Stimulated activated effector memory CD8-positive, alpha-beta T cell treated with anti-CD3 and anti-CD28 coated beads, Interleukin-12 subunit alpha, Interleukin-12 subunit beta, amount 100 ng/mL, for 72 hours (primary cell): ENCODE measurements around the gene B4GALT5.
"Not testable (repeated sequence)": the region's sequence is repeated elsewhere in the genome, so short reads cannot be mapped to it uniquely, and the experiment has no call there.

ENCODE experiments used
- ATAC-seq: fragments of 150-1000 bp; cut with Tn5 transposase; 2 replicates; pipeline ENCODE4 v1.10.0; 2021
- DNase-seq, 2 donors: peaks; one replicate each; pipeline ENCODE4 v3.0.0; 2021 to 2022; ENCODE audit warnings: low spot score in 2 of 2
- H3K27ac Mint-ChIP-seq: one replicate; pipeline ENCODE4 v1.8.0; 2022; ENCODE audit warnings: mild to moderate bottlenecking, mixed read lengths
- H3K36me3 Mint-ChIP-seq: one replicate; pipeline ENCODE4 v1.8.0; 2022; ENCODE audit warnings: mild to moderate bottlenecking, mixed read lengths
- H3K4me1 Mint-ChIP-seq: one replicate; pipeline ENCODE4 v1.8.0; 2022; ENCODE audit warnings: mixed read lengths
- H3K4me3 Mint-ChIP-seq: one replicate; pipeline ENCODE4 v1.8.0; 2022; ENCODE audit warnings: mild to moderate bottlenecking, mixed read lengths
- H3K9me3 Mint-ChIP-seq: one replicate; pipeline ENCODE4 v1.8.0; 2022; ENCODE audit warnings: mixed read lengths

B4GALT5 gene

DNA sequence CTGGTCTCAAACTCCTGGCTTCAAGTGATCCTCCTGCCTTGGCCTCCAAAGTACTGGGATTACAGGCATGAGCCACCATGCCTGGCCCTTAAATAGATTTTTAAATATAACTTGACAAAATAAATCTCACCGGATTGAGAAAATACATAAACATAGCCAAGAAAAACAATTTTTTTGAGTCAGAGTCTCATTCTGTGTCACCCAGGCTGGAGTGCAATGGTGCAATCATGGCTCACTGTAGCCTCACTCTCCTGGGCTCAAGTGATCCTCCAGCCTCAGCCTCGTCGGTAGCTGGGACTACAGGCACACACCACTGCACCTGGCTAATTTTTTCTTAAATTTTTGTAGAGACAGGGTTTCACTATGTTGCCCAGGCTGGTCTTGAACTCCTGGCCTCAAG, 85.4 kb downstream of the B4GALT5 start:
- not testable (repeated sequence) for H3K27ac Mint-ChIP-seq, ATAC-seq, H3K4me3 Mint-ChIP-seq, DNase-seq, H3K9me3 Mint-ChIP-seq
- H3K36me3 Mint-ChIP-seq = peaks cover 26% of the 10 kb centered on the region
- H3K4me1 Mint-ChIP-seq = peaks cover 23% of the 10 kb centered on the region

DNA sequence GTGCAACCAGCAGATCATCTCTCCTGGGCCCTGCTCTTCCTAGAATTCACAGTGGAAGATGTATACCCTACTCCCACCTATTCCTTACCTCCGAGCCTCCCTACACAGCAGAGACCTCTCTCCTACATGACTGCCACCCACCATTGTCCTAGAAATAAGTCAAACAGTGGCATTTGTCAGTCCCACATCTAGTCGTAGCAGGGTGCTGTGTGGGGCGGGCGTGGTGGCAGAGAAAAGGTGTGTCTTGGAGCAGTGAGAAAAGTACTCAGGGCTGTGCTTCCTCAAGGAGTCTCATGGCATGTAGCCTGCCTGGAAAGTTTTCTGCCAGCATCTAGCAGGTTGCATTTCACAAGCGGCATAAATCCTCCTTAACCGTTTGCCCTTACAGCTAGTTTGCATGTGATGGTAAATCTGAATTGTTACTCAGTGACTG, 86.3 kb downstream of the B4GALT5 start:
- no peak overlapping the region for H3K27ac Mint-ChIP-seq
- H3K4me1 Mint-ChIP-seq = peaks cover 21% of the 10 kb centered on the region
- no peaks in the 10 kb centered on the region for H3K9me3 Mint-ChIP-seq
- no peak overlapping the region for H3K4me3 Mint-ChIP-seq
- H3K36me3 Mint-ChIP-seq = peaks cover 16% of the 10 kb centered on the region
- DNase-seq (no peak), ATAC-seq (no peak)

DNA sequence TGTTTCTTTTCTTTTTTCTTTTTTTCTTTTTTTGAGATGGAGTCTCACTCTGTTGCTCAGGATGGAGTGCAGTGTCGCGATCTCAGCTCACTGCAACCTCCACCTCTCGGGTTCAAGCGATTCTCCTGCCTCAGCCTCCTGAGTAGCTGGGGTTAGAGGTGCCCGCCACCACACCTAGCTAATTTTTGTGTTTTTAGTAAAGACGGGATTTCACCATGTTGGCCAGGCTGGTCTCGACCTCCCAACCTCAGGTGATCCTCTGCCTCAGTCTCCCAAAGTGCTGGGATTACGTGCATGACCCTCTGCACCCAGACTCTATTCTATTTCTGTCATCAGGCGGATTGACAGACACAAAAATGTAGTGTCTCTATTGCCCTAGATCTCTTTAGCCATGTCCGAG, 88.7 kb downstream of the B4GALT5 start:
- not testable (repeated sequence) for ATAC-seq, H3K36me3 Mint-ChIP-seq, H3K4me3 Mint-ChIP-seq, H3K4me1 Mint-ChIP-seq, H3K27ac Mint-ChIP-seq, H3K9me3 Mint-ChIP-seq, DNase-seq

DNA sequence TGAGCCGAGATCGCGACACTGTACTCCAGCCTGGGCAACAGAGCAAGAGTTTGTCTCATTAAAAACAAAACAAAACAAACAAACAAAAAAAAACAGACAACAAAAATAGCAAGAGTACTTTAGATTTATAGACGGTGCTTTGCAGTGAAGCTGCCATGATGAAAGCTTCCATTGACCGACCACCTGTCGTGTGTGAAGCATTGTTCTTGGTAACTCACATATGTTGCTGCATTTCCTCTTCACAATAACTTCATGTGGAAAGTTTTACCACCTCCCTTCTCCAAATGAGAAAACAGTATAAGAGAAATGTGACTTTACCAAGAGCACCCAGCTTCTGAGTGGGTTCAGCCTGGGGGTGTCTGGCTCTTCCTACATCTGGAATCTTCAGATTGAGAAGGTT, 89.4 kb downstream of the B4GALT5 start:
- H3K4me3 Mint-ChIP-seq = no peak overlapping the region
- H3K36me3 Mint-ChIP-seq = no peaks in the 10 kb centered on the region
- no peak overlapping the region for H3K27ac Mint-ChIP-seq
- DNase-seq (no peak), ATAC-seq (no peak)
- H3K9me3 Mint-ChIP-seq = peaks cover 7% of the 10 kb centered on the region
- peaks cover 8% of the 10 kb centered on the region for H3K4me1 Mint-ChIP-seq

DNA sequence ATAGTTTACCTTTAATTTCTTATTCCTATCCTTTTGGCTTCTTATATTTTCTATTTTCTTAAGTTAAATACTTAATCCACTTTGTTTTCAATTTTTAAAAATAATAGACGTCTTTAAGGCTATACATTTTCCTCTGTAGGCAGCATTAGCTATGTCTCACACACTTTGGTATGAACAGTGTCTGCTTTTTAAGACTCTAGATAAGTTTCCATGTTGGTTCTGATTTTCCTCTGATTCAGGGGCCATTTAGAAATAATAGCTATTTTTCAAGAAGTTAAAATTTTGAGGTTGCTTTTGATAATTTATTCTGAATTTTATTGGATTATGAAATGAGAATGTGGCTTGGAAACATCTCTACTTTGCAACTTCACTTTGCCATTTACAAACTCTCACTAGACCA, 91.4 kb downstream of the B4GALT5 start:
- Mint-ChIP-seq H3K36me3 (no peaks in the 10 kb centered on the region), H3K4me3 (no peak overlapping the region), H3K4me1 (peaks cover 8% of the 10 kb centered on the region), H3K27ac (no peak overlapping the region), H3K9me3 (peaks cover 7% of the 10 kb centered on the region)
- no peak for ATAC-seq
- DNase-seq = no peak

DNA sequence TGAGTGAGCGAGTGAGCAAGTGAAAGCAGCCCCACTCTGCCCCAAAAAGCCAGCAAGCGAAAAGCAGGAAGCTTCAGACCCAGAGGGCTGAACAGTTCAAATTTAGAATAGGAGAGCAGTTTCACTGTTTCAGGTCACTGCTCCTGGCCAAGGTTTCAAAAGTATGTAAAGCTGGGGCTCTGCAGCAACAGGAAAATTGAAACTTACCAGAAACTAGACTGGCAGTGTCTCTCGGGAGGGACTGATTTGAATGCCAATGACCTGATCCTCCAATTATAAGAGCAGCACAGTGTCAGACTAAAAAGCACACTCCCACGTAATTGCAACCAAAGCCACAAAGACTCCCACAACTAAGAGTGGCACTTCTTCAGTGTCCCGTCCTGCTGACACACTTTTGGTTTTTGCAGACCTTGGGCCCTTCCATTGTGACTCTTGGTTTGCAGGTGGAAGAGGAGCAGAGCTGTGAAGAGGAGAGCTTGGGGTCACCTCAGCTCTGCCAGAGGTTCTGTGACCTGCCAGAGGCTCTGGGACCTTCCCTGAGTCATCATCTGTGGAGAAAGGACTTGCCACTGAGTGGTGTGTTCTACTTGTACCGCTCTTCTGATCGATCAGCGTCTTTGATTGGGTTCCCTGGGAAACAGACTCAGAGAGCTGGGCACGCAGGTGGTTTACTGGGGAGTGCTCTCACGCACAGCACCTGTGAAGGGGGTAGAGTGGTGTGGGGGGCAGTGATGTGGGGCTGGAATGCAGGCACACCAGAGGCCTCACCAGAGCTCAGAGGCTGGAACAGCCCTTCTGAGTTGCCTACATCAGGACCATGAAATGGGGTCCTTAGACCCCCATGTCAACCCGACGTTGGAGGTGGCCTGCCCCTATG, 93.1 kb downstream of the B4GALT5 start:
- peak; percentile 20 to 73 for DNase-seq

DNA sequence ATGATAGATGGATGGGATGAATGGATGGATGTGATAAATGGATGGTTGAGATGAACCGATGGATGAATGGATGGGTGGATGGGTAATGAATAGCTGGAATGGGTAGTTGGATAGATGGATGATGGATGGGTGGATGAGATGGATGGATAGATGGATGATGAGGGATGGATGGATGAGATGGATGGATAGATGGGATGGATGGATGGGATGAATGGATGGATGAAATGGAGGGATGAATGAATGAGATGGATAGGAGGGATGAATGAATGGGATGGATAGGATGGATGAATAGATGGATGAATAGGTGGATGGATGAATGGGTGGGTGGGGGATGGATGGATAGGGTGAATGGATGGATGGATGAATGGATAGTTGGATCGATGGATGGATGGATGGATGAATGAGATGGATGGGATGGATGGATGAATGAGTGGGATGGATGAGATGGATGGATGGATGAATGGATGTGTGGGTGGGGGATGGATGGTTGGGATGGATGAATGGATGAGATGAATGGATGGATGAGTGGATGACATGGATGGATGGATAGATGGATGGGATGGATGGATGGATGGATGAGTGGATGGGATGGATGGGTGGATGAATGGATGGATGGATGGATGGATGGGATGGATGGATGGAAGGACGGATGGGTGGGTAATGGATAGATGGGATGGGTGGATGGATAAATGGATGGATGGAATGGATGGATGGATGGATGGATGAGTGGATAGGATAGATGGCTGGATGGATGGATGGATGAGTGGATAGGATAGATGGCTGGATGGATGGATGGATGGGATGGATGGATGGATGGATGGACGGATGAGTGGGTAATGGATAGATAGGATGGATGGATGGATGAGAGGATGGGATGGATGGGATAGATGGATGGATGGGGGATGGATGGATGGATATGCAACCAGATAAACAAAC, 94.3 kb downstream of the B4GALT5 start:
- peaks cover 7% of the 10 kb centered on the region for H3K9me3 Mint-ChIP-seq
- H3K4me3 Mint-ChIP-seq = no peak overlapping the region
- no peak overlapping the region for H3K27ac Mint-ChIP-seq

More for the DNA sequence above, 93.1 kb downstream of the B4GALT5 start:
- H3K4me1 Mint-ChIP-seq = peaks cover 3% of the 10 kb centered on the region
- ATAC-seq = peak; percentile 94
- H3K36me3 Mint-ChIP-seq = no peaks in the 10 kb centered on the region
- H3K27ac Mint-ChIP-seq = no peak overlapping the region
- peaks cover 7% of the 10 kb centered on the region for H3K9me3 Mint-ChIP-seq
- no peak overlapping the region for H3K4me3 Mint-ChIP-seq

DNA sequence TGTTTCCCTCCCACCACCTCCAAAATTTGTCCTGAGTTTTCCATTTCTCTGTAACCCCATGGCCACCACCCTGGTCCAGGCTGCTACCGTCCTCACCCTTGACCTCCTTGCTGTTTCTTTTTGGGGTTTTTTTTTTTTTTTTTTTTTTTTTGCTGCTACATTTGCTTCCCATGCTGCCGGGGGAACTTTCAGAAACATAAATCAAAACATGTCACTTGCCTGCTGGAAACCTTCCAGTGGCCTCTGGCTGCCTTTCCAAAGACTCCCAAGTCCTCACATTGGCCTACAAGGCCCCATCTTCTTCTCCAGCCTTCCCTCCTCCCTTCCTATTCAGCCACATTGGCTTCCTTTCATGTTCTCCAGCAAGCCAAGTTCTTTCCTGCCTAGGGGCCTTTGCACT, 95.4 kb downstream of the B4GALT5 start:
- Mint-ChIP-seq H3K27ac (no peak overlapping the region), H3K4me3 (no peak overlapping the region), H3K4me1 (no peaks in the 10 kb centered on the region), H3K9me3 (peaks cover 7% of the 10 kb centered on the region), H3K36me3 (no peaks in the 10 kb centered on the region)
- DNase-seq (no peak), ATAC-seq (no peak)

More for the DNA sequence above, 94.3 kb downstream of the B4GALT5 start:
- H3K4me1 Mint-ChIP-seq = no peaks in the 10 kb centered on the region
- ATAC-seq (no peak), DNase-seq (no peak)
- H3K36me3 Mint-ChIP-seq = no peaks in the 10 kb centered on the region

DNA sequence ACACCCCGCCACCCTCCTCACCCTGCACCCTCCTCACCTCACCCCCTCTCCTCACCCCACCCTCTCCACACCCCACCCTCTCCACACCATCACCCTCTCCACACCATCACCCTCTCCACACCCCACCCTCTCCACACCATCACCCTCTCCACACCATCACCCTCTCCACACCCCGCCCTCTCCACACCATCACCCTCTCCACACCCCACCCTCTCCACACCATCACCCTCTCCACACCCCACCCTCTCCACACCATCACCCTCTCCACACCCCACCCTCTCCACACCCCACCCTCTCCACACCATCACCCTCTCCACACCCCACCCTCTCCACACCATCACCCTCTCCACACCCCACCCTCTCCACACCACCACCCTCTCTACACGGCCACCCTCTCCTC, 96.3 kb downstream of the B4GALT5 start:
- DNase-seq, H3K27ac Mint-ChIP-seq, H3K4me3 Mint-ChIP-seq, H3K36me3 Mint-ChIP-seq, ATAC-seq, H3K4me1 Mint-ChIP-seq, H3K9me3 Mint-ChIP-seq: not testable (repeated sequence)

DNA sequence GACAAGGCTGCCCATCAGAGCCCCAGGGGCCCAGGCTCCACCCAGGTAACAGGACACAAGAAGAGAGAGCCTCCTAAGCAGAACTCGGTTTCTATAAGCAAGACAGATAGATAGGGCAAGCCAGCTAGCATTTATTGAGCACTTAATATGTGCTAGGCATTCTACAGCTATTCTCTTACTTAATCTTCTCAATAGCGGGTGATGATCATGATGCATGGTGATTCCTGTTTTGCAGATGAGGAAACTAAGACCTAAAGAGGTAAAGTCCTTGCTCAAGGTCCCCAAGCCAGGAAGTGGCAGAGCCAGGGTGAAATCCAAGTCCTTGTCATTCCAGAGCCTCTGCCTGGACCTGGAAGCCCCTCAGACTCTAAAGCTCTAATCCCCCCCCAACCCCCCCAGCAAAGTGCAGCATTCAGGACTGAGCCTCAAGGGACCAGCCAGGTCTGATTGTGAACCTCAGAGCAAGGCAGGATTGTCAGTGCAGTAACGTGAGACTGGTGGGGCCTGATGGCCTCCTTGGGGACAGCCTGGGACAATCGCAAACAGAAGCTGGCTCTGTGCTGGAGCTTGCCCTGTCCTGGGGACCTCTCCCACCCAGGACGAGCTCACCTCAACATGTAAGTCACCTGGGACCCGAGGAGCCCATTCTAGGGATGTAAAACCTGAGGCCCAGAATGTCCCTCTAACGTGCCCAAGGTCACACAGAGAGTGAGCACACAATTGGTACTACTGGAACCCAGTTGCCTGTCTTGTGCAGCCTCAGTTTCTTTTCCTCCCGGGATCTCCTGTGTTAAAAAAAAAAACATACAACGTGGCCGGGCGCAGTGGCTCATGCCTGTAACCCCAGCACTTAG, 97.3 kb downstream of the B4GALT5 start:
- H3K9me3 Mint-ChIP-seq = no peaks in the 10 kb centered on the region
- H3K4me3 Mint-ChIP-seq = no peak overlapping the region
- no peak overlapping the region for H3K27ac Mint-ChIP-seq
- no peak for DNase-seq
- no peak for ATAC-seq
- H3K36me3 Mint-ChIP-seq = no peaks in the 10 kb centered on the region
- no peaks in the 10 kb centered on the region for H3K4me1 Mint-ChIP-seq

DNA sequence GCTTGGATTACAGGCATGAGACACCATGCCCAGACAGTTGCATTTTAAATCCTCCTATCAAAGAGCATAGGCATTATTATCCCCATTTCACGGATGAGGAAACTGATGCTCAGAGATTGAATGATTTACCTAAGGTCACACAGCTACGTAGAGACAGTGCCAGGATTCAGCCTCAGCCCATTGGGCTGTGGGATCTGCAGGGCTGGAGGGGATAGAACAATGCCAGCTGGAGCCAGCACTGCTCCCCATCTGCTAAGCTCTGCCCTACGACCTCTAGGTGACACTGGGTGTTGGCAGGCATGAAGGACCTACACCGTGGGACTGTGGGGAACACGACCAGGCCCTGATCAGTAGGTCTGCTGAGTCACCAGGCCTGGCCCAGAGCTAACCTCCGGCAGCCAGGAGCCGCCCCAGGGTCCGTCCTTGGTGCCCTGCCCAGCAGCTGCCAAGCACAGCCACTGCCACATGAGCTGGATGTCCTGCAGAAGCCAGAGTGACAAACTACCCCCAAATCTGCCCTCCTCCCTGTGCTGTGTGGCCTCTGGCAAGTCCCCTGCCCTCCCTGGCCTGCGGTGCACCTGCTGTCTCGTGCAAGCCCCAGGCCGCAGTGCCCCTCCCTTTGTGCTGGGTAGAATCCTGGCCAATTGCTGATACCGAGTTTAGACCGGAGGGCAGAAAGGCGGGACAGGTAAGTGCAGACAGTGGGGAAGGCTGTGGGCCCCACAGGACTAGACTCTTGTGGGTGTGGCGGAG, 98.1 kb downstream of the B4GALT5 start:
- H3K4me1 Mint-ChIP-seq = peaks cover 7% of the 10 kb centered on the region
- peaks cover 4% of the 10 kb centered on the region for H3K36me3 Mint-ChIP-seq
- H3K27ac Mint-ChIP-seq = no peak overlapping the region
- H3K9me3 Mint-ChIP-seq = no peaks in the 10 kb centered on the region
- H3K4me3 Mint-ChIP-seq = no peak overlapping the region
- no peak for DNase-seq
- ATAC-seq = no peak

DNA sequence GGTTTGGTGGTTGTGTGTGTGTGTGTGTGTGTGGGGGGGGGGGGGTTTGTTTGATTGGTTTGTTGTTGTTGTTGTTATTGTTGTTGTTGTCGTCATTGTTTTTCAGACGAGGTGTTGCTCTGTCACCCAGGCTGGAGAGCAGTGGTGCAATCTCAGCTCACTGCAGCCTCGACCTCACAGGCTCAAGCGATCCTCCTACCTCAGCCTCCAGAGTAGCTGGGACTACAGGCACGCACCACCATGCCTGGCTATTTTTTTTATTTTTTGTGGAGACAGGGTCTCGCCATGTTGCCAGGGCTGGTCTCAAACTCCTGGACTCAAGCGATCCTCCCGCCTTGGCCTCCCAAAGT, 98.7 kb downstream of the B4GALT5 start:
- not testable (repeated sequence) for H3K4me3 Mint-ChIP-seq, H3K36me3 Mint-ChIP-seq, H3K27ac Mint-ChIP-seq, DNase-seq, ATAC-seq, H3K9me3 Mint-ChIP-seq
- H3K4me1 Mint-ChIP-seq = peaks cover 10% of the 10 kb centered on the region

DNA sequence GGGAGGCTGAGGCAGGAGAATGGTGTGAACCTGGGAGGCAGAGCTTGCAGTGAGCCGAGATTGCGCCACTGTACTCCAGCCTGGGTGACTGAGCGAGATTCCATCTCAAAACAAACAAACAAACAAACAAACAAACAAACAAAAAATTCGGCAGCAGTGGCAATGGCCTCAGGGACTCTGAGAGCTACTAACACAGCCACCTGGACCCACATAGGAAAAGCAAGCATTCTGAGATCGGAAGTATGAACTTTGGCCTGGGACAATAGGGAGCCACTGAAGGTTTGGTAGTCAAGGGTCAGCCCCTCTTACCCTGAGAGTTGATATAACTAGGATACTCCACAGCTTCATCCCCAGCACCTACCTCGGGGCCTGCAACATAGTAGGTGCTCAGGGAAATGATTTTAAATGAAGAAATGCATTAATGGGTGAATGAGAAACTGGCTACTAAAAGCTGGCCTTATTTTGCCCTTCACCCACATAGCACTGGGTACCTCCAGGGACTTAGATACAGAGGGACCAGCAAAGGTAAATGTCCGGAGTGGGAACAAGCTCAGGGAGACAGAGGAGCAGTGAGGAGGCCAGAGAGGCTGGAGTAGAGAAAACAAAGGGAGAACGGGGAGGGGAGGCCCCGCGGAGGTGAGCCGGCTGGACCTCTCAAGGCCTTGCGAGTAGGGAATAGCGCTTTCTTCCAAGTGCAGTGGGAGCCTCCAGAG, 99.2 kb downstream of the B4GALT5 start:
- H3K36me3 Mint-ChIP-seq = peaks cover 7% of the 10 kb centered on the region
- ATAC-seq = no peak
- H3K4me3 Mint-ChIP-seq = no peak overlapping the region
- H3K4me1 Mint-ChIP-seq = peaks cover 10% of the 10 kb centered on the region
- no peak for DNase-seq
- H3K9me3 Mint-ChIP-seq = no peaks in the 10 kb centered on the region
- H3K27ac Mint-ChIP-seq = no peak overlapping the region
